DOHH2 (cell line): ENCODE measurements around the gene GLRA3.

Experiments used
- H3F3A ChIP-seq: fragments of 200-600 bp; sonication (generic), shearing (Covaris generic); 2 replicates; pipeline ENCODE4 v1.6.0; 2016; ENCODE audit warnings: antibody characterized with exemption, mild to moderate bottlenecking; ENCODE audit not compliant: control insufficient read depth, insufficient read depth
- H3K27ac ChIP-seq: fragments of 200-600 bp; sonication (generic); 2 replicates; pipeline ENCODE4 v1.5.1; 2014; ENCODE audit warnings: low read depth, mild to moderate bottlenecking, low read length, moderate library complexity
- H3K27me3 ChIP-seq: fragments of 200-600 bp; sonication (generic); 2 replicates; pipeline ENCODE4 v1.6.1; 2014; ENCODE audit warnings: mild to moderate bottlenecking, low read length, mixed read lengths; ENCODE audit not compliant: control insufficient read depth
- H3K36me3 ChIP-seq: fragments of 200-600 bp; sonication (generic); 2 replicates; pipeline ENCODE4 v1.6.1; 2014; ENCODE audit warnings: mild to moderate bottlenecking, low read length, moderate library complexity, mixed read lengths; ENCODE audit not compliant: control insufficient read depth
- H3K4me1 ChIP-seq: fragments of 200-600 bp; sonication (generic); 2 replicates; pipeline ENCODE4 v1.6.1; 2014; ENCODE audit warnings: mild to moderate bottlenecking, low read length, mixed read lengths; ENCODE audit not compliant: control insufficient read depth
- H3K4me2 ChIP-seq: fragments of 200-600 bp; sonication (generic); 2 replicates; pipeline ENCODE4 v1.6.0; 2014; ENCODE audit warnings: mild to moderate bottlenecking, low read length, moderate library complexity
- H3K4me3 ChIP-seq: fragments of 200-600 bp; sonication (generic); 2 replicates; pipeline ENCODE4 v1.5.1; 2014; ENCODE audit warnings: mild to moderate bottlenecking, low read length, mixed read lengths
- H3K79me2 ChIP-seq: fragments of 200-600 bp; sonication (generic); 2 replicates; pipeline ENCODE4 v1.6.1; 2014; ENCODE audit warnings: mild to moderate bottlenecking, low read length, mixed read lengths; ENCODE audit not compliant: control insufficient read depth
- H3K9me2 ChIP-seq: fragments of 200-600 bp; sonication (generic); replicated peaks from 2 replicates; pipeline ENCODE4 v1.6.1; 2014; ENCODE audit warnings: mild to moderate bottlenecking, low read length, mixed read lengths; ENCODE audit not compliant: control insufficient read depth
- H3K9me3 ChIP-seq: fragments of 200-600 bp; sonication (generic); 2 replicates; pipeline ENCODE4 v1.6.1; 2014; ENCODE audit warnings: antibody characterized with exemption, low read length, mixed read lengths; ENCODE audit not compliant: control insufficient read depth, insufficient read depth
- H4K20me1 ChIP-seq: fragments of 200-600 bp; sonication (generic); 2 replicates; pipeline ENCODE4 v1.6.0; 2014; ENCODE audit warnings: low read depth, mild to moderate bottlenecking, antibody characterized with exemption, low read length, moderate library complexity; ENCODE audit not compliant: control insufficient read depth, insufficient read depth
- CTCF ChIP-seq: fragments of 200-600 bp; sonication (generic); IDR thresholded peaks from one replicate; pipeline ENCODE4 v1.5.1; 2014; ENCODE audit warnings: antibody characterized with exemption, mild to moderate bottlenecking, low read depth, low read length; ENCODE audit not compliant: poor library complexity, severe bottlenecking
- EZH2phosphoT487 ChIP-seq: fragments of 200-600 bp; sonication (generic); IDR thresholded peaks from 2 replicates; pipeline ENCODE4 v1.6.1; 2017; ENCODE audit warnings: borderline replicate concordance, mild to moderate bottlenecking, antibody characterized with exemption, low read length, moderate library complexity, mixed read lengths

GLRA3 gene

GRCh38 chr4:174813292-174813691, 15.8 kb downstream of the GLRA3 start:
- Histone ChIP-seq H3K27me3 (no peaks in the 10 kb centered on the region), H3K4me1 (peaks cover 33% of the 10 kb centered on the region), H3K4me3 (0 out of 2 replicates have a peak overlapping the region, but pooled peaks have one; percentile 1), H3K79me2 (no peaks in the 10 kb centered on the region), H3K4me2 (peak overlapping the region; percentile 49), H3K36me3 (0 out of 2 replicates have a peak, but pooled peaks cover 2% of the 10 kb centered on the region), H4K20me1 (no peaks in the 10 kb centered on the region), H3F3A (no peaks in the 10 kb centered on the region), H3K9me3 (peaks cover 18% of the 10 kb centered on the region), H3K27ac (peak overlapping the region; percentile 54), H3K9me2 (no peaks in the 10 kb centered on the region)
- TF ChIP-seq EZH2phosphoT487 (no peak), CTCF (no peak)

- no peaks in the 10 kb centered on the region for H3K79me2 ChIP-seq
- H3K9me2 ChIP-seq = no peaks in the 10 kb centered on the region
- H3K4me1 ChIP-seq = peaks cover 33% of the 10 kb centered on the region
- H3K27me3 ChIP-seq = no peaks in the 10 kb centered on the region
- no peak for TF ChIP-seq EZH2phosphoT487
- TF ChIP-seq CTCF = no peak
- H3K27ac ChIP-seq = no peak overlapping the region
- H3K36me3 ChIP-seq = 0 out of 2 replicates have a peak, but pooled peaks cover 2% of the 10 kb centered on the region
- peaks cover 16% of the 10 kb centered on the region for H3K9me3 ChIP-seq
- H4K20me1 ChIP-seq = no peaks in the 10 kb centered on the region
- H3F3A ChIP-seq = no peaks in the 10 kb centered on the region
- no peak overlapping the region for H3K4me3 ChIP-seq
- no peak overlapping the region for H3K4me2 ChIP-seq
These were observed 18.2 kb downstream of the GLRA3 start for GRCh38 chr4:174810834-174811233.

- Histone ChIP-seq H3K4me3 (no peak overlapping the region), H3K27me3 (no peaks in the 10 kb centered on the region), H3F3A (no peaks in the 10 kb centered on the region), H3K79me2 (no peaks in the 10 kb centered on the region), H3K4me1 (peaks cover 33% of the 10 kb centered on the region), H3K4me2 (no peak overlapping the region), H3K27ac (no peak overlapping the region), H3K9me2 (no peaks in the 10 kb centered on the region), H3K9me3 (peaks cover 3% of the 10 kb centered on the region; the same call in 1 of the 2 replicates), H3K36me3 (0 out of 2 replicates have a peak, but pooled peaks cover under 1% of the 10 kb centered on the region), H4K20me1 (no peaks in the 10 kb centered on the region)
- TF ChIP-seq CTCF (no peak), EZH2phosphoT487 (no peak)
These were observed 20.2 kb downstream of the GLRA3 start for GRCh38 chr4:174808836-174809235.

- Histone ChIP-seq H3F3A (no peaks in the 10 kb centered on the region), H3K27me3 (no peaks in the 10 kb centered on the region), H3K4me3 (no peak overlapping the region), H3K36me3 (no peaks in the 10 kb centered on the region), H3K79me2 (no peaks in the 10 kb centered on the region), H4K20me1 (no peaks in the 10 kb centered on the region), H3K9me2 (no peaks in the 10 kb centered on the region), H3K9me3 (no peaks in the 10 kb centered on the region), H3K27ac (no peak overlapping the region), H3K4me2 (no peak overlapping the region), H3K4me1 (peaks cover 26% of the 10 kb centered on the region)
- TF ChIP-seq EZH2phosphoT487 (no peak), CTCF (no peak)
These were observed 20.9 kb downstream of the GLRA3 start for GRCh38 chr4:174808119-174808518.
